Measurements from ENCODE around the gene SDK1. TPM values are rescaled to one million over a fixed set of nuclear protein-coding genes. Genes with fewer than 3 reads are reported as not detected.
"Not testable (repeated sequence)": the region's sequence is repeated elsewhere in the genome, so short reads cannot be mapped to it uniquely, and the experiment has no call there.

Gene SDK1
- total RNA-seq, 1 donor from 2014 or later = 7.5 TPM

GRCh38 chr7:4235596-4235995, 934.5 kb downstream of the SDK1 start:
- no peak for DNase-seq (ENCODE audit: low spot score)

DNA sequence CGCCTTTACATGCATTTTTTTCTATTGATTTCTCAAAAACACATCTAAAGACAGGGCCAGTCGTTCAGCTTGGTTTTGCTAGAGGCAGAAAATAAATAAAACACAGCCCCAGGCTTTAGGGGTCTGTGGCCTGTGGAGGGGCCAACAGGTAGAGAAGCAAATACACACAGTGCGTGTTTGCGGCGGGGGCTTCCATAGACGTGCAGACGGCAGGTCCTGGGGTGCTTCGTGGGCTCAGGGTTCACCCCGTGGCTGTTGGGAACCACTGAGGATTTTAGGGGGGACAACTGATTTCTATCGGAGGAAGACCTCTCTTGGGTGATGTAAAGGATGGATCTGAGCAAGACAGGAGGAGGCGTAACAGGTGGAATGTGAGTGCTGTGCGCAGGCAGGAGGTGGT, 935.3 kb downstream of the SDK1 start:
- DNase-seq (ENCODE audit: low spot score) = no peak

- DNase-seq (ENCODE audit: low spot score) = not testable (repeated sequence)
Observed at GRCh38 chr7:4236873-4237272, 935.8 kb downstream of the SDK1 start.

GRCh38 chr7:4237296-4238235, 936.5 kb downstream of the SDK1 start:
- no peak for DNase-seq (ENCODE audit: low spot score)

- peak; percentile 18 for DNase-seq (ENCODE audit: low spot score)
Observed at GRCh38 chr7:4238861-4239260, 937.8 kb downstream of the SDK1 start.

GRCh38 chr7:4240042-4240441, 939.0 kb downstream of the SDK1 start:
- DNase-seq (ENCODE audit: low spot score) = no peak

DNA sequence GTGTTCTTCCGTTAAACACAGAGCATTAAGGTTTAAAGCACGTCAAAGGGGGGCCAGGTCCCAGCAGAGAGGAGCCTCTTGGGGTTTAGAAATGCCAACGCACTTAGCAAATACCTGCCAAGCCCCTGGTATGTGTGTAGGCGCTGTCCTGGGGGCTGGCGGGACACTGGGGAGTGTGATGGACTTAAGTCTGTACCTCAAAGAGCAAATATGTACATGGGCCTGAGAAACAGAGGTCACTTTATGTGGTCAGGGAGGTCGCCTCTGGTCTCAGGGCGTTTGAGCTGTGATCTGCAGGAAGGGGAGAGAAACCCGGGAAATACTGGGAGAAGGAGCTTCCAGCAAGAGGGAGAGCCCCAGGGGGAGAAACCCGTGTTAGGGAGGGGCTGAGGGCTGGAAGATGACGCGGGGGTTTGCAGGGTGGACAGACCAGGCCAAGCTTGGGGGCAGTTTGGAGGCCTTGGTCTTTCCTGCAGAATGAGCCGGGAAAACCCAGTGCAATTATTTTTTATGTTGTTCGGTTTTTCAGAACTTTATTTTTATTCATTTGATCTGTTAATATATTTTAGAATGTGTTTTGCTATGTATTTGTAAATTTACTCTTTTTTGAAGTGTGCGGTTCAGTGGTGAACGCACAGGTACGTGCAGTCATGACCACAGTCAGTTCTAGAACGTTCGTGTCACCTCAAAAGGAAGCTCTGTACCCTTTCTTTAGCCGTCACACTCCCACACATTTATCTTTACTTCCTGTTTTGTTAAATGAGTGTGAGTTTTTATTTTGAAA, 939.7 kb downstream of the SDK1 start:
- DNase-seq (ENCODE audit: low spot score) = peak; percentile 45

- DNase-seq (ENCODE audit: low spot score) = no peak
Observed at GRCh38 chr7:4241304-4241612, 940.2 kb downstream of the SDK1 start.

- peak; percentile 75 for DNase-seq (ENCODE audit: low spot score)
Observed at GRCh38 chr7:4241791-4242190, 940.7 kb downstream of the SDK1 start.

DNA sequence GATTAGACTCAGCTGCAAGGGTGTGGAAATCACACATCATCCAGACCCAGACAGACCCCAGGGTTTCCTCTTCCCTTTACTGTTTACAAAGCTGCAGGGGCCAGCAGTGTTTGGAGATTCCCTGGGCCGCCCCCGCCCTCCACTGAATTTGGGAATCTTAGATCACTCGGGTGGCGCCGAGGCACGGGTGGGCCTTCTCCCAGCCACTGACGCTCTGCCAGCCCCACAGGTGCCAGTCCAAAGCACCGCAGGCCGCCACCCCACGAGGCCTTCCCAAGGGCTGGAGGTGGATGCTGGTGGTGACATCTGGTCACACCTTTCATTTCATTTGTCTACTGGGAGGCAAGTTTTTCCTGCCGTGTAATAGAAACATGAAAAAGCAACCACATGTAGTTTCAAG, 941.7 kb downstream of the SDK1 start:
- no peak for DNase-seq (ENCODE audit: low spot score)

DNA sequence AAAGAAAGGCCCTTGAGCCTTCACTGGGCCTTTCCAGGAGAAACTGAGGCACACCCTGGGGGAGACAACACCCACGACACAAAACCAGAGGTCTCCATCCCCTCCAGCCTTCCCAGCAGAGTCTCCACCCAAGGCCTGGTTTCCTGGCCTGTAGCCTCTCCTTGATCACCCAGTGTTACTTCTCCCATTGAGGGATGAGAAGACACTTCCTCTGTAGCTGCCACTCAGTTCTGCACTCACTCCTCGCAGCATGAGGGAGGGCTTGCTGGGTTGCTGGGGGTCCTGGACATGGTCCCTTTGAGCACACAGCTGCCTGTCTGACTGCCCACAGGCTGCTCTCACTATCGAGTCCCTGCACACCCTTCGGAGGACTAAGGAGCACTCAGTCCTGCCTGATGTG, 943.0 kb downstream of the SDK1 start:
- DNase-seq (ENCODE audit: low spot score) = peak; percentile 57

DNA sequence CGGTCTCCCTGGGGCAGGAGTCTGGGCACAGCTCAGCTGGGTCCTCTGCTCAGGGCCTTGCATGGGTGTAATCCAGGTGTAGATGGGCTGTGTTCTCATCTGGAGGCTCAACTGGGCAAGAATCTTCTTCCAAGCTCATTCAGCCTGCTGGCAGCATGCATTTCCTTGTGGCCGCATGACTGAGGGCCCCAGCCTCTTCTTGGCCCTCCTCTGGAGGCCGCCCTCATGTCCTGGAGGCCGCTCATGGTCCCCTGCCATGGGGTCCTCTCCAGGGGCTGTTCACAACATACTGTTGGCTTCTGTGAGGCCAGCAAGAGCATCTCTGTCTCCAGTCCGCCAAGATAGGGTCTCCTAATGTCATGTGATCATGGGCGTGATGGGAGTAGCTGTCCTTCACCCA, 943.6 kb downstream of the SDK1 start:
- DNase-seq (ENCODE audit: low spot score) = peak; percentile 51

DNA sequence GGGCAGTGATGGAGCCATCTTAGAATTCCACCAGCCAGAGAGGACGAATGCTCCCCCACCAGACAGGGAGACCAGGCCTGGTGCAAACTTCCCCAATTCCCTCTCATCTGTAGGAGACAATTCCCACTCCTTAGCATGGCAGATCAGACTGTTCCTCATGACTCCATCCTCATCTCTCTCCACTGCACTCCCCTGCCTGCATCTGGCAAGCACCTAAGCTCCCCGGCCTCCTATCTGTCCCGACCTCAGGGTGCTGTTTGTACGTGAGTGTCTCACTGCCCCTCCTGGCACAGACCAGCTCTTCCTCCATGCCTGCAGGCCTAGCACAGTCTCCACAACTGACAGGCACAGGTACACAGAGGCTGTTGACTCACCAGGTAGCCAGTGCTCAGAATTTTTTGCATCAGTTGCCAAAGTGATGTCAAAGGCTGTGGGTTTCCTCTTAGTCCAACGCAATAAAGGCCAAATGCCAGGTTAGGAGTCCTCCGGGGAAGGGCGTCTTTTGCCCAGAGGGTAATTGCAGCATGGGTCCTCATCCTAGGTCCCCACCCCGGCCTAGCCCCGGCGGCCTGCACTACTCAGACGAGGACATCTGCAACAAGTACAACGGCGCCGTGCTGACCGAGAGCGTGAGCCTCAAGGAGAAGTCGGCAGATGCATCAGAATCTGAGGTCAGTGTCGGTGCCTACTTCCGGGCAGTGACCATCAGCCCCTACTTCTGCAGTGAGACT, 944.2 kb downstream of the SDK1 start:
- peak; percentile 81 for DNase-seq (ENCODE audit: low spot score)

DNA sequence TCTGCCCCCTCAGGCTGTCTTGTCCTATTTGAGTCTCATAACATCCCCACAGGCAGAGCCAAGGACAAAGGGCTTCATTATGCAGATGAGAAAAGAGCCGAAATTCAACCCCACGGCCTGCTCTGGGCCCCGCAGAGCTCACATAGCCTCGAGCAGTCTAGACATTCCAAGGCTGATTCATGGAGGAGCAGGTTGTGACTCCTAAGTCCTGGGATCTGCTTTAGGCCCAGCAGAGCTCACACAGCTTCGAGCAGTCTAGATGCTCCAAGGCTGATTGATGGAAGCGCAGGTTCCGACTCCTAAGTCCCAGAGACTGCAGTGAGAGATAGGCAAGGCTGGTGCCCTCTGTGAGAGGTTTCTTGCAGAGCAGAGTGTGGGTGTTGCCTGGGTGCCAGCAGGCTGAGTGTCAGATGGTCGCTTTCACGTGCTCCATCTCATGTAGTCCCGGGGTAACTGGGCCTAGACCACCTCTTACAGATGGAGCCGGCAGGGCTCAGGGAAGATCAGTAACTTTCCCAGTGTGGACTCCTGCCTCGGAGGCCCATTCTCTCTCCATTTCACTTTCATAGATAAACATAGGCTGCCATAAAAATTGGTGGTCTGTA, 944.9 kb downstream of the SDK1 start:
- peak; percentile 59 for DNase-seq (ENCODE audit: low spot score)

DNA sequence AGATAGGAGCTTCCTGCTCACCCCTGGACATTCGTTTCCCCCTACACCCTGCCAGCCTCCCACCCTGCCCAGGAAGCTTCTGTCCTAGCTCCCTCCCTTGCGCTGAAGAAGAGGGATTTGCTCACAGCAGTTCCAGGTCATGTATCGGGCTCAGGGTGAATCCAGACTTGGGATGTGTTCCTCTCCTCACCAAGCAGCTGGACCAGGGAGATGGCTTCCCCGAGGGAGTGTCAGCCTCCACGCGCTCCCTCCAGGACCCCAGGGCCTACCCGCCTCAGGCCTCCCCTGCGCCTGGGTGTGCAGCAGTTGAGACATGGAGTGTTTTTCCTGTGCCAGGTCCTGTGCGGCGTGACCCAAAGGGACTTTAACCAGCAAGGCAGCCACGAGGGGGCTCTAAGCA, 945.5 kb downstream of the SDK1 start:
- DNase-seq (ENCODE audit: low spot score) = peak; percentile 75

DNA sequence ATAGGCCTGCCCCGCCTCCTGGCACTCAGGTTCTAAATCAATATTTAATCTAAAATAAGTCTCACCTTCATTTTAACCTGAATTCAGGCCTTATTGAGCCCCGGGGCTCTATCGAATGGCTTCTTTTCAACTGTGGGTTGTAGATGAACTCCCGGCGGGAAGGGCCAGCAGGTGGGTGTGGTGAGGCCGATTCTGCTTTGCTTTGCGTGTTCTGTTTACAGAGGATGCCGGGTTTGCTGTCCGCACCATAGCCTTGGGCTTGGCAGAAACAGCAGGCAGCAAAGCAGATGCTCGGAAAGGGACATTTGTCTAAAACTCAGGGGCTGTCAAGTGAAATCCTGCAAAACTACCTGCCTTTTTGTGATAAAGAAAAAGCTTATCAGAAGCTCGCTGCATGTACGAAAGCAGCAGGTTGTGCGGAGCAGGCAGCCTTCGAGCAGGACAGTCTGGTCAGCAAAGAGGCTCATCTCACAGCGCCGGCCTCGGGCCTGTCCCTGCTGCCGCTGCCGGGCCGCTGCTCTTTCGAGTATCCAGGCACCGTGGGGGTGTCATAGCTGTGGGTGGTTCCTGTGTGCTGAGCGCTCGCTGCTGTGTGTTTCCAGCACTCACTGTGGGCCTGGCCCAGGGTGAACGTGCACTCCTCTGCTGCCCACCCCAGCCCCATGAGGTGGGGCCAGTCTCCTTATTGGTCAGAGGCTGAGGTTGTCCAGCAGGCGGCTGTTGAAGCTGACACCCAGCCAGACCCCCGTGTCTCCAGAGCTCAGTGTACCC, 946.2 kb downstream of the SDK1 start:
- peak; percentile 81 for DNase-seq (ENCODE audit: low spot score)

- no peak for DNase-seq (ENCODE audit: low spot score)
Observed at GRCh38 chr7:4248295-4248694, 947.2 kb downstream of the SDK1 start.

- peak; percentile 53 for DNase-seq (ENCODE audit: low spot score)
Observed at GRCh38 chr7:4249241-4249640, 948.2 kb downstream of the SDK1 start.

- peak; percentile 41 for DNase-seq (ENCODE audit: low spot score)
Observed at GRCh38 chr7:4255336-4255735, 954.3 kb downstream of the SDK1 start.

GRCh38 chr7:4256286-4256685, 955.2 kb downstream of the SDK1 start:
- DNase-seq (ENCODE audit: low spot score) = no peak

All from mesenteric fat pad (tissue), 1 donor.